GM21786 (cell line): Measurements from ENCODE around the gene ZNF18.
"Not testable (repeated sequence)": the region's sequence is repeated elsewhere in the genome, so short reads cannot be mapped to it uniquely, and the experiment has no call there.

ENCODE experiments used
- ATAC-seq: cut with Tn5 transposase; IDR thresholded peaks from one replicate; pipeline ENCODE4 v1.9.1; 2021; ENCODE audit not compliant: unreplicated experiment

ZNF18 gene

GRCh38 chr17:11986179-11986941 lies 10.9 kb downstream of the ZNF18 start:
- ATAC-seq = no peak

- ATAC-seq = no peak
Measured at GRCh38 chr17:11981862-11982261, 15.4 kb downstream of the ZNF18 start.

GRCh38 chr17:11980813-11981212 lies 16.5 kb downstream of the ZNF18 start:
- ATAC-seq = no peak

- ATAC-seq = no peak
Measured at GRCh38 chr17:11979795-11980194, 17.5 kb downstream of the ZNF18 start.

GRCh38 chr17:11972741-11973140 lies 24.5 kb downstream of the ZNF18 start:
- not testable (repeated sequence) for ATAC-seq

GRCh38 chr17:11969565-11969964 lies 27.7 kb downstream of the ZNF18 start:
- ATAC-seq = no peak

GRCh38 chr17:11954936-11955335 lies 42.3 kb downstream of the ZNF18 start:
- ATAC-seq = no peak

GRCh38 chr17:11953924-11954323 lies 43.4 kb downstream of the ZNF18 start:
- no peak for ATAC-seq

GRCh38 chr17:11952610-11953009 lies 44.7 kb downstream of the ZNF18 start:
- ATAC-seq = no peak

GRCh38 chr17:11950771-11951519 lies 46.3 kb downstream of the ZNF18 start:
- ATAC-seq = no peak

- not testable (repeated sequence) for ATAC-seq
Measured at GRCh38 chr17:11949571-11949970, 47.7 kb downstream of the ZNF18 start.

GRCh38 chr17:11948789-11949188 lies 48.5 kb downstream of the ZNF18 start:
- no peak for ATAC-seq

- ATAC-seq = no peak
Measured at GRCh38 chr17:11944587-11944986, 52.7 kb downstream of the ZNF18 start.

- ATAC-seq = no peak
Measured at GRCh38 chr17:11943759-11944347, 53.4 kb downstream of the ZNF18 start.

- ATAC-seq = not testable (repeated sequence)
Measured at GRCh38 chr17:11943086-11943485, 54.2 kb downstream of the ZNF18 start.

GRCh38 chr17:11940904-11941303 lies 56.4 kb downstream of the ZNF18 start:
- no peak for ATAC-seq

- no peak for ATAC-seq
Measured at GRCh38 chr17:11935734-11936406, 61.4 kb downstream of the ZNF18 start.

GRCh38 chr17:11932337-11932898 lies 64.9 kb downstream of the ZNF18 start:
- ATAC-seq = no peak

- ATAC-seq = no peak
Measured at GRCh38 chr17:11928436-11928835, 68.8 kb downstream of the ZNF18 start.
